HepG2 (cell line): ENCODE measurements around the gene YIPF4. TPM values are rescaled to one million over a fixed set of nuclear protein-coding genes. Genes with fewer than 3 reads are reported as not detected.
"Not testable (repeated sequence)": the region's sequence is repeated elsewhere in the genome, so short reads cannot be mapped to it uniquely, and the experiment has no call there.

Source experiments
- EP300 ChIP-seq, 3 experiments: sonication (generic) in 1 of 3; formaldehyde crosslinking in 1 of 3; IDR thresholded peaks; 2 replicates each; pipeline versions ENCODE4 v1.5.1 to v1.6.1; 2011 to 2020; ENCODE audit warnings: low read depth in 2 of 3, low read length in 2 of 3, borderline replicate concordance in 1 of 3, improper control_type of control experiment in 1 of 3, mild to moderate bottlenecking in 1 of 3, missing genetic modification reagents in 1 of 3, moderate library complexity in 1 of 3
- FOXA1 ChIP-seq, 2 experiments: fragments of 450-650 bp in 1 of 2; sonication (generic) in 1 of 2; formaldehyde crosslinking in 1 of 2; IDR thresholded peaks; 2 replicates each; pipeline versions ENCODE4 v1.4.0 to v1.6.1; 2016 to 2020; ENCODE audit warnings: missing genetic modification reagents in 1 of 2
- HMGXB4 ChIP-seq, 2 experiments: sonication (generic) in 1 of 2; formaldehyde crosslinking in 1 of 2; IDR thresholded peaks; 2 replicates each; pipeline versions ENCODE4 v1.4.0 to v1.6.1; 2018 to 2020; ENCODE audit warnings: missing genetic modification reagents in 2 of 2, borderline replicate concordance in 1 of 2, low read depth in 1 of 2, mild to moderate bottlenecking in 1 of 2, missing biosample characterization in 1 of 2
- IKZF5 ChIP-seq: IDR thresholded peaks from 2 replicates; pipeline ENCODE4 v1.6.1; 2018; ENCODE audit warnings: missing genetic modification reagents, mild to moderate bottlenecking, missing compliant biosample characterization
- NR2F2 ChIP-seq: IDR thresholded peaks from 2 replicates; pipeline ENCODE4 v1.6.1; 2012; ENCODE audit warnings: low read depth, inconsistent platforms, borderline replicate concordance
- SIX1 ChIP-seq: sonication (generic); formaldehyde crosslinking; IDR thresholded peaks from 2 replicates; pipeline ENCODE4 v1.4.0; 2020; ENCODE audit warnings: missing genetic modification reagents, borderline replicate concordance
- SPEN ChIP-seq: sonication (generic); formaldehyde crosslinking; IDR thresholded peaks from 2 replicates; pipeline ENCODE4 v1.5.1; 2020; ENCODE audit warnings: low read depth, mild to moderate bottlenecking, missing genetic modification reagents
- ZNF629 ChIP-seq: sonication (generic); formaldehyde crosslinking; conservative IDR thresholded peaks from 2 replicates; pipeline ENCODE4 v1.5.0; 2020; ENCODE audit warnings: missing genetic modification reagents
- ZNF691 ChIP-seq: sonication (generic); formaldehyde crosslinking; IDR thresholded peaks from 2 replicates; pipeline ENCODE4 v1.4.0; 2020; ENCODE audit warnings: missing genetic modification reagents, low read depth, mild to moderate bottlenecking, borderline replicate concordance
- polyA plus RNA-seq, 8 experiments: library from polyadenylated mRNA; depleted of rRNA in 3 of 8; stranded (reverse) in 7 of 8; unstranded in 1 of 8; fragments of >200 nt; fragmentation: Illumina TruSeq in 4 of 8; extraction: Trizol in 4 of 8; gene quantifications; 2 replicates each; pipeline versions ENCODE4 v1.2.1 to v1.2.3, GENCODE V29; 2011 to 2016; ENCODE audit warnings: low read depth in 4 of 8, missing spikeins in 1 of 8, mixed read lengths in 1 of 8; ENCODE audit not compliant: insufficient read depth in 1 of 8
- total RNA-seq, 5 experiments: library from RNA; depleted of rRNA; stranded (reverse); fragments of >200 nt; fragmentation: Illumina TruSeq; extraction: Trizol; gene quantifications; 2 replicates each; pipeline ENCODE4 v1.2.3, GENCODE V29; 2016; ENCODE audit warnings: low read depth in 1 of 5
- TF ChIP-seq, protein P1 (sequence below), 2 experiments: fragments of 450-650 bp in 1 of 2; sonication (generic) in 1 of 2; formaldehyde crosslinking in 1 of 2; IDR thresholded peaks; 2 replicates each; pipeline versions ENCODE4 v1.6.1 to v1.8.0; 2016 to 2022; ENCODE audit warnings: antibody characterized with exemption in 1 of 2, mild to moderate bottlenecking in 1 of 2, missing genetic modification reagents in 1 of 2

The YIPF4 gene
- total and polyA plus RNA-seq, 2 of the 13 experiments (the other 11 are each of a cell fraction or from before 2014, with no cell fraction given) = 19.0 to 43.9 TPM

GRCh38 chr2:32329180-32329980 lies 51.7 kb downstream of the YIPF4 start (continued):
- TF ChIP-seq, protein P1, sequence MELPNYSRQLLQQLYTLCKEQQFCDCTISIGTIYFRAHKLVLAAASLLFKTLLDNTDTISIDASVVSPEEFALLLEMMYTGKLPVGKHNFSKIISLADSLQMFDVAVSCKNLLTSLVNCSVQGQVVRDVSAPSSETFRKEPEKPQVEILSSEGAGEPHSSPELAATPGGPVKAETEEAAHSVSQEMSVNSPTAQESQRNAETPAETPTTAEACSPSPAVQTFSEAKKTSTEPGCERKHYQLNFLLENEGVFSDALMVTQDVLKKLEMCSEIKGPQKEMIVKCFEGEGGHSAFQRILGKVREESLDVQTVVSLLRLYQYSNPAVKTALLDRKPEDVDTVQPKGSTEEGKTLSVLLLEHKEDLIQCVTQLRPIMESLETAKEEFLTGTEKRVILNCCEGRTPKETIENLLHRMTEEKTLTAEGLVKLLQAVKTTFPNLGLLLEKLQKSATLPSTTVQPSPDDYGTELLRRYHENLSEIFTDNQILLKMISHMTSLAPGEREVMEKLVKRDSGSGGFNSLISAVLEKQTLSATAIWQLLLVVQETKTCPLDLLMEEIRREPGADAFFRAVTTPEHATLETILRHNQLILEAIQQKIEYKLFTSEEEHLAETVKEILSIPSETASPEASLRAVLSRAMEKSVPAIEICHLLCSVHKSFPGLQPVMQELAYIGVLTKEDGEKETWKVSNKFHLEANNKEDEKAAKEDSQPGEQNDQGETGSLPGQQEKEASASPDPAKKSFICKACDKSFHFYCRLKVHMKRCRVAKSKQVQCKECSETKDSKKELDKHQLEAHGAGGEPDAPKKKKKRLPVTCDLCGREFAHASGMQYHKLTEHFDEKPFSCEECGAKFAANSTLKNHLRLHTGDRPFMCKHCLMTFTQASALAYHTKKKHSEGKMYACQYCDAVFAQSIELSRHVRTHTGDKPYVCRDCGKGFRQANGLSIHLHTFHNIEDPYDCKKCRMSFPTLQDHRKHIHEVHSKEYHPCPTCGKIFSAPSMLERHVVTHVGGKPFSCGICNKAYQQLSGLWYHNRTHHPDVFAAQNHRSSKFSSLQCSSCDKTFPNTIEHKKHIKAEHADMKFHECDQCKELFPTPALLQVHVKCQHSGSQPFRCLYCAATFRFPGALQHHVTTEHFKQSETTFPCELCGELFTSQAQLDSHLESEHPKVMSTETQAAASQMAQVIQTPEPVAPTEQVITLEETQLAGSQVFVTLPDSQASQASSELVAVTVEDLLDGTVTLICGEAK (IDR thresholded peaks at IDR 0.05) = not testable (repeated sequence)
- TF ChIP-seq, protein P1 (CRISPR knock-in tag; IDR thresholded peaks at IDR 0.05) = peak; percentile 36; the same call in 1 of the 2 replicates
- TF ChIP-seq IKZF5 (CRISPR knock-in tag) (peak; percentile 89), ZNF691 (CRISPR knock-in tag) (peak; percentile 62; the same call in 1 of the 2 replicates), SPEN (CRISPR knock-in tag) (peak; percentile 25; the same call in 1 of the 2 replicates), FOXA1 (IDR thresholded peaks at IDR 0.05) (peak; percentile 86), FOXA1 (CRISPR knock-in tag; IDR thresholded peaks at IDR 0.05) (peak; percentile 91), HMGXB4 (CRISPR knock-in tag; IDR thresholded peaks at IDR 0.05; ENCODE audit: borderline replicate concordance in 1 of 2, low read depth in 1 of 2) (peak; percentile 11 to 43; a peak in 2 of 4 replicates), SIX1 (CRISPR knock-in tag) (peak; percentile 71; the same call in 1 of the 2 replicates), EP300 (IDR thresholded peaks at IDR 0.05; ENCODE audit: low read depth in 2 of 2, low read length in 2 of 2) (peak; percentile 83 to 97), EP300 (CRISPR knock-in tag; IDR thresholded peaks at IDR 0.05; ENCODE audit: borderline replicate concordance) (peak; percentile 83; the same call in 1 of the 2 replicates), ZNF629 (0 out of 2 replicates have a peak, but pooled peaks have one; percentile 12), NR2F2 (peak; percentile 89)
